HG03196 (cell line): Measurements from ENCODE around the gene KCNJ4.

Experiments used
- ATAC-seq: cut with Tn5 transposase; IDR thresholded peaks from one replicate; pipeline ENCODE4 v1.9.1; 2021; ENCODE audit not compliant: unreplicated experiment

KCNJ4 gene

GRCh38 chr22:38453066-38453672 is 1.8 kb downstream of the KCNJ4 start:
- ATAC-seq = no peak

- no peak for ATAC-seq
Observed at GRCh38 chr22:38452373-38453065, 2.5 kb downstream of the KCNJ4 start.

GRCh38 chr22:38451864-38452263 is 3.1 kb downstream of the KCNJ4 start:
- ATAC-seq = no peak

GRCh38 chr22:38451404-38451803 is 3.6 kb downstream of the KCNJ4 start:
- no peak for ATAC-seq

- ATAC-seq = no peak
Observed at GRCh38 chr22:38450234-38450797, 4.7 kb downstream of the KCNJ4 start.

GRCh38 chr22:38449776-38450175 is 5.2 kb downstream of the KCNJ4 start:
- ATAC-seq = no peak

- no peak for ATAC-seq
Observed at GRCh38 chr22:38448945-38449745, 5.9 kb downstream of the KCNJ4 start.

GRCh38 chr22:38446018-38446601 is 8.9 kb downstream of the KCNJ4 start:
- ATAC-seq = no peak

- ATAC-seq = no peak
Observed at GRCh38 chr22:38444783-38445182, 10.2 kb downstream of the KCNJ4 start.

- ATAC-seq = no peak
Observed at GRCh38 chr22:38443628-38444521, 11.1 kb downstream of the KCNJ4 start.

- no peak for ATAC-seq
Observed at GRCh38 chr22:38442967-38443627, 11.9 kb downstream of the KCNJ4 start.

- no peak for ATAC-seq
Observed at GRCh38 chr22:38441620-38442287, 13.2 kb downstream of the KCNJ4 start.

GRCh38 chr22:38440747-38441350 is 14.2 kb downstream of the KCNJ4 start:
- ATAC-seq = no peak

- ATAC-seq = no peak
Observed at GRCh38 chr22:38437416-38437815, 17.6 kb downstream of the KCNJ4 start.

GRCh38 chr22:38436629-38437395 is 18.2 kb downstream of the KCNJ4 start:
- ATAC-seq = no peak

- ATAC-seq = no peak
Observed at GRCh38 chr22:38435965-38436364, 19.0 kb downstream of the KCNJ4 start.

- no peak for ATAC-seq
Observed at GRCh38 chr22:38435010-38435409, 20.0 kb downstream of the KCNJ4 start.

GRCh38 chr22:38433871-38434270 is 21.1 kb downstream of the KCNJ4 start:
- no peak for ATAC-seq
